NCI-H446 treated with DMSO at 0.1 percent for 48 hours (cell line): ENCODE measurements around the gene HIVEP2.

Source experiments
- DNase-seq: peaks from one replicate; lab custom pipeline; 2025; lab: John Stamatoyannopoulos, UW

Gene HIVEP2

GRCh38 chr6:142821164-142821716, 123.7 kb downstream of the HIVEP2 start:
- DNase-seq, result no peak

- DNase-seq, result peak; percentile 83
Measured at GRCh38 chr6:142820338-142821051, 124.5 kb downstream of the HIVEP2 start.

GRCh38 chr6:142819603-142820337, 125.2 kb downstream of the HIVEP2 start:
- DNase-seq, result no peak

GRCh38 chr6:142816486-142816885, 128.5 kb downstream of the HIVEP2 start:
- DNase-seq, result no peak

GRCh38 chr6:142816031-142816430, 128.9 kb downstream of the HIVEP2 start:
- DNase-seq, result no peak

GRCh38 chr6:142811923-142812322, 133.1 kb downstream of the HIVEP2 start:
- no peak for DNase-seq

- no peak for DNase-seq
Measured at GRCh38 chr6:142810952-142811514, 133.9 kb downstream of the HIVEP2 start.

- DNase-seq, result no peak
Measured at GRCh38 chr6:142809947-142810346, 135.0 kb downstream of the HIVEP2 start.

- DNase-seq, result no peak
Measured at GRCh38 chr6:142808405-142809061, 136.4 kb downstream of the HIVEP2 start.

- DNase-seq, result no peak
Measured at GRCh38 chr6:142805042-142805441, 139.9 kb downstream of the HIVEP2 start.

- DNase-seq, result no peak
Measured at GRCh38 chr6:142804490-142804889, 140.5 kb downstream of the HIVEP2 start.

- no peak for DNase-seq
Measured at GRCh38 chr6:142803495-142804058, 141.4 kb downstream of the HIVEP2 start.

GRCh38 chr6:142803032-142803431, 141.9 kb downstream of the HIVEP2 start:
- DNase-seq, result no peak

GRCh38 chr6:142802124-142802523, 142.9 kb downstream of the HIVEP2 start:
- DNase-seq, result no peak

GRCh38 chr6:142800240-142800639, 144.7 kb downstream of the HIVEP2 start:
- no peak for DNase-seq

- DNase-seq, result no peak
Measured at GRCh38 chr6:142799639-142800038, 145.3 kb downstream of the HIVEP2 start.

GRCh38 chr6:142797159-142797558, 147.8 kb downstream of the HIVEP2 start:
- no peak for DNase-seq

- no peak for DNase-seq
Measured at GRCh38 chr6:142796571-142796970, 148.4 kb downstream of the HIVEP2 start.

- DNase-seq, result no peak
Measured at GRCh38 chr6:142796024-142796423, 149.0 kb downstream of the HIVEP2 start.

- DNase-seq, result no peak
Measured at GRCh38 chr6:142794424-142794823, 150.6 kb downstream of the HIVEP2 start.

GRCh38 chr6:142790257-142790656, 154.7 kb downstream of the HIVEP2 start:
- no peak for DNase-seq

- DNase-seq, result no peak
Measured at GRCh38 chr6:142787422-142787821, 157.6 kb downstream of the HIVEP2 start.
